ENCODE results near the gene APBA1. TPM values are rescaled to one million over a fixed set of nuclear protein-coding genes. Genes with fewer than 3 reads are reported as not detected.

The APBA1 gene
- total RNA-seq, 1 experiment from 2014 or later, result 0.05 TPM

DNA sequence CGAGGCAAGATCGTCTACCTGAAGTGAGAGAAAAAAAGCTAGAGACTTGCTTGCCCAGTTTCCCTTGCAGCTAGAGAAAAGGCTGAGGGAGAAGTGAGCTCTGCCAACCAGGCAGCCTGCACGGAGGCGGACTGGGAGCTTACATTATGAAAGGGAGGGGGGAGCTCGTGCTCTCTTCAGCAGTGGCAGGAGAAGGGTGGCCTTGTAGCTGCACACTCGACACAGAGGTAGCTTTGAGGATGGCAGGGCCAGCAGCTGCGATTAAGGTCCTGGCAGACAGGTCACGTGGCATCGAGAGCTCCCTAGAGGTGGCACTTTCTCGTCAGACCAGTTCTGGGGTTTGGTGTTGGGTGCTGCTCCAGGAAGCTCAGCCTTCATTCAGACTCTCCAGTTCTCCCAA, 26.7 kb downstream of the APBA1 start:
- POLR2A ChIA-PET, result no interaction called here
- BruUV-seq (replicated peaks), result no TSS peak
- Histone ChIP-seq H3K27ac (ENCODE audit: low read length) (no peak overlapping the region), H3K9me3 (ENCODE audit: control insufficient read depth, insufficient read depth, low read depth, low read length) (no peaks in the 10 kb centered on the region), H3K4me3 (ENCODE audit: low read depth in 2 of 2, low read length in 2 of 2) (no peak overlapping the region), H3K27me3 (ENCODE audit: control insufficient read depth, insufficient read depth, low read length) (no peaks in the 10 kb centered on the region), H3K4me1 (ENCODE audit: control insufficient read depth, insufficient read depth, low read length) (no peaks in the 10 kb centered on the region), H3K36me3 (ENCODE audit: control insufficient read depth, insufficient read depth, low read length) (no peaks in the 10 kb centered on the region)
- CTCF ChIA-PET, result no interaction called here
- intact Hi-C loops (cut with micrococcal nuclease; ENCODE audit: unreplicated experiment), result no loop called here
- DNase-seq (ENCODE audit: low read depth, low spot score) (no peak), ATAC-seq (no peak)
- TF ChIP-seq POLR2AphosphoS5 (IDR thresholded peaks at IDR 0.05; ENCODE audit: low read depth, low read length), result no peak
- no peak for TF ChIP-seq TCF7L2 (IDR thresholded peaks at IDR 0.05; ENCODE audit: low read depth, low read length)
- TF ChIP-seq, protein P1, sequence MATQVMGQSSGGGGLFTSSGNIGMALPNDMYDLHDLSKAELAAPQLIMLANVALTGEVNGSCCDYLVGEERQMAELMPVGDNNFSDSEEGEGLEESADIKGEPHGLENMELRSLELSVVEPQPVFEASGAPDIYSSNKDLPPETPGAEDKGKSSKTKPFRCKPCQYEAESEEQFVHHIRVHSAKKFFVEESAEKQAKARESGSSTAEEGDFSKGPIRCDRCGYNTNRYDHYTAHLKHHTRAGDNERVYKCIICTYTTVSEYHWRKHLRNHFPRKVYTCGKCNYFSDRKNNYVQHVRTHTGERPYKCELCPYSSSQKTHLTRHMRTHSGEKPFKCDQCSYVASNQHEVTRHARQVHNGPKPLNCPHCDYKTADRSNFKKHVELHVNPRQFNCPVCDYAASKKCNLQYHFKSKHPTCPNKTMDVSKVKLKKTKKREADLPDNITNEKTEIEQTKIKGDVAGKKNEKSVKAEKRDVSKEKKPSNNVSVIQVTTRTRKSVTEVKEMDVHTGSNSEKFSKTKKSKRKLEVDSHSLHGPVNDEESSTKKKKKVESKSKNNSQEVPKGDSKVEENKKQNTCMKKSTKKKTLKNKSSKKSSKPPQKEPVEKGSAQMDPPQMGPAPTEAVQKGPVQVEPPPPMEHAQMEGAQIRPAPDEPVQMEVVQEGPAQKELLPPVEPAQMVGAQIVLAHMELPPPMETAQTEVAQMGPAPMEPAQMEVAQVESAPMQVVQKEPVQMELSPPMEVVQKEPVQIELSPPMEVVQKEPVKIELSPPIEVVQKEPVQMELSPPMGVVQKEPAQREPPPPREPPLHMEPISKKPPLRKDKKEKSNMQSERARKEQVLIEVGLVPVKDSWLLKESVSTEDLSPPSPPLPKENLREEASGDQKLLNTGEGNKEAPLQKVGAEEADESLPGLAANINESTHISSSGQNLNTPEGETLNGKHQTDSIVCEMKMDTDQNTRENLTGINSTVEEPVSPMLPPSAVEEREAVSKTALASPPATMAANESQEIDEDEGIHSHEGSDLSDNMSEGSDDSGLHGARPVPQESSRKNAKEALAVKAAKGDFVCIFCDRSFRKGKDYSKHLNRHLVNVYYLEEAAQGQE (IDR thresholded peaks at IDR 0.05; ENCODE audit: insufficient read depth in 1 of 2, low read depth in 2 of 2, low read length in 1 of 2), result no peak
- TF ChIP-seq, protein P2, sequence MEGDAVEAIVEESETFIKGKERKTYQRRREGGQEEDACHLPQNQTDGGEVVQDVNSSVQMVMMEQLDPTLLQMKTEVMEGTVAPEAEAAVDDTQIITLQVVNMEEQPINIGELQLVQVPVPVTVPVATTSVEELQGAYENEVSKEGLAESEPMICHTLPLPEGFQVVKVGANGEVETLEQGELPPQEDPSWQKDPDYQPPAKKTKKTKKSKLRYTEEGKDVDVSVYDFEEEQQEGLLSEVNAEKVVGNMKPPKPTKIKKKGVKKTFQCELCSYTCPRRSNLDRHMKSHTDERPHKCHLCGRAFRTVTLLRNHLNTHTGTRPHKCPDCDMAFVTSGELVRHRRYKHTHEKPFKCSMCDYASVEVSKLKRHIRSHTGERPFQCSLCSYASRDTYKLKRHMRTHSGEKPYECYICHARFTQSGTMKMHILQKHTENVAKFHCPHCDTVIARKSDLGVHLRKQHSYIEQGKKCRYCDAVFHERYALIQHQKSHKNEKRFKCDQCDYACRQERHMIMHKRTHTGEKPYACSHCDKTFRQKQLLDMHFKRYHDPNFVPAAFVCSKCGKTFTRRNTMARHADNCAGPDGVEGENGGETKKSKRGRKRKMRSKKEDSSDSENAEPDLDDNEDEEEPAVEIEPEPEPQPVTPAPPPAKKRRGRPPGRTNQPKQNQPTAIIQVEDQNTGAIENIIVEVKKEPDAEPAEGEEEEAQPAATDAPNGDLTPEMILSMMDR (IDR thresholded peaks at IDR 0.05), result no peak
- no peak for TF ChIP-seq SIN3A (IDR thresholded peaks at IDR 0.05; ENCODE audit: borderline replicate concordance, insufficient read depth, low read depth, low read length)
- in situ Hi-C loops (cut with HindIII; ENCODE audit: low pct_unique_long_range_greater_than_20kb, low sequenced_read_pairs), result no loop called here

DNA sequence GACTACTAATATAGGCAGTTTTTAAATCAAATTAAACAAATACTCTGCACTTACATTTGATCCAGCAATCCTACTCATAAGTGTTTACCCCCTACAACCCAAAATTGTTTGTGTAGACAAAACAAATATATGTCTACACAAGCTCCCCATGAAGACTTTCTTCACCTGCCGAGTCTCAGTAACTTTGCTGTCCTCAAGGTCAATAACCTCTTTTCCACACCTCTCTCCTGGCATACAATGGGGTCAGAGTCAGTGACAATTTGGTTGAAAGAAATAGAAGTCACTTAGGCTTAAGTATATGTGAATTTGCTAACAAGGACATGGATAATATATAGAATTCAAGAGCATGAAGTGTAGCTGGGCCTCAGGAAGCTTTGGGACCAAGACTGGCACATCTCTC, 29.1 kb downstream of the APBA1 start:
- ATAC-seq (no peak), DNase-seq (ENCODE audit: low read depth, low spot score) (no peak)
- H3K9me3 ChIP-seq (ENCODE audit: control insufficient read depth, insufficient read depth, low read depth, low read length), result no peaks in the 10 kb centered on the region
- ChIA-PET CTCF (no interaction called here), POLR2A (no interaction called here)
- TF ChIP-seq POLR2AphosphoS5 (IDR thresholded peaks at IDR 0.05; ENCODE audit: low read depth, low read length), result no peak
- TF ChIP-seq, protein P2 (IDR thresholded peaks at IDR 0.05), result no peak
- in situ Hi-C loops (cut with HindIII; ENCODE audit: low pct_unique_long_range_greater_than_20kb, low sequenced_read_pairs) (no loop called here), intact Hi-C loops (cut with micrococcal nuclease; ENCODE audit: unreplicated experiment) (no loop called here)
- no peaks in the 10 kb centered on the region for H3K36me3 ChIP-seq (ENCODE audit: control insufficient read depth, insufficient read depth, low read length)
- no peak overlapping the region for H3K27ac ChIP-seq (ENCODE audit: low read length)
- no peaks in the 10 kb centered on the region for H3K27me3 ChIP-seq (ENCODE audit: control insufficient read depth, insufficient read depth, low read length)
- no TSS peak for BruUV-seq (replicated peaks)
- no peaks in the 10 kb centered on the region for H3K4me1 ChIP-seq (ENCODE audit: control insufficient read depth, insufficient read depth, low read length)
- H3K4me3 ChIP-seq (ENCODE audit: low read depth in 2 of 2, low read length in 2 of 2), result no peak overlapping the region

DNA sequence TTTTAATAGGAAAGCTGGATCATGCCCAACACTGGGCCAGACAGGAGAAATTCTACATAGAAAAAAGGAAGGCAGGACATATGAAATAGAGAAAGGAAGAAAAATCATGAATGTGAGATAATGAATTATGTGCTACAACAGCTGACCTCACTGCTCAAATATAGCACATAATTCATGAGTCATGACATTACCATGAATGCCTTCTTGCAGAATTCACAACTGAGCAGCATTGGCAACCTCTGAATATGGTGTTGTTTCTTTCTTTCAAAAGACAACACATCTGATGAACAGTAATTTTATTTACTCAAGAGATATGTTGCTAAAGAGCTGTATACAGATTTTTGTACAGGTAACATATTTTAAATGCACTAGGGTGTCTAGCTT, 34.4 kb downstream of the APBA1 start:
- H3K27ac ChIP-seq (ENCODE audit: low read length), result no peak overlapping the region
- DNase-seq (ENCODE audit: low read depth, low spot score), result no peak
- H3K27me3 ChIP-seq (ENCODE audit: control insufficient read depth, insufficient read depth, low read length), result no peaks in the 10 kb centered on the region
- intact Hi-C loops (cut with micrococcal nuclease; ENCODE audit: unreplicated experiment), result no loop called here
- ATAC-seq, result no peak
- H3K4me3 ChIP-seq (ENCODE audit: low read depth in 2 of 2, low read length in 2 of 2), result no peak overlapping the region
- no peak for TF ChIP-seq SIN3A (IDR thresholded peaks at IDR 0.05; ENCODE audit: borderline replicate concordance, insufficient read depth, low read depth, low read length)
- TF ChIP-seq, protein P1 (IDR thresholded peaks at IDR 0.05; ENCODE audit: insufficient read depth in 1 of 2, low read depth in 2 of 2, low read length in 1 of 2), result no peak
- no peak for TF ChIP-seq POLR2AphosphoS5 (IDR thresholded peaks at IDR 0.05; ENCODE audit: low read depth, low read length)
- TF ChIP-seq, protein P2 (IDR thresholded peaks at IDR 0.05), result no peak
- TF ChIP-seq TCF7L2 (IDR thresholded peaks at IDR 0.05; ENCODE audit: low read depth, low read length), result no peak
- in situ Hi-C loops (cut with HindIII; ENCODE audit: low pct_unique_long_range_greater_than_20kb, low sequenced_read_pairs), result no loop called here
- no peaks in the 10 kb centered on the region for H3K9me3 ChIP-seq (ENCODE audit: control insufficient read depth, insufficient read depth, low read depth, low read length)
- no peaks in the 10 kb centered on the region for H3K36me3 ChIP-seq (ENCODE audit: control insufficient read depth, insufficient read depth, low read length)
- no peaks in the 10 kb centered on the region for H3K4me1 ChIP-seq (ENCODE audit: control insufficient read depth, insufficient read depth, low read length)
- ChIA-PET CTCF (no interaction called here), POLR2A (no interaction called here)
- no TSS peak for BruUV-seq (replicated peaks)
